ENCODE data around the gene BCO1. TPM values are rescaled to one million over a fixed set of nuclear protein-coding genes. Genes with fewer than 3 reads are reported as not detected.

Gene BCO1
- total RNA-seq, 1 experiment from 2014 or later, result not detected

GRCh38 chr16:81278526-81278925 lies 40.0 kb downstream of the BCO1 start:
- no peaks in the 10 kb centered on the region for H3K36me3 Mint-ChIP-seq (ENCODE audit: insufficient read depth, unreplicated experiment)
- no peak overlapping the region for H3K4me3 Mint-ChIP-seq (ENCODE audit: unreplicated experiment)
- no TSS peak for BruUV-seq (replicated peaks)
- no peaks in the 10 kb centered on the region for H3K27me3 Mint-ChIP-seq (ENCODE audit: insufficient read depth, unreplicated experiment)
- TF ChIP-seq CTCF (IDR thresholded peaks at IDR 0.05; ENCODE audit: unreplicated experiment), result no peak
- no peaks in the 10 kb centered on the region for H3K9me3 Mint-ChIP-seq (ENCODE audit: unreplicated experiment)
- peaks cover 10% of the 10 kb centered on the region for H3K4me1 Mint-ChIP-seq (ENCODE audit: insufficient read depth, unreplicated experiment)
- intact Hi-C loops (cut with micrococcal nuclease), result no loop called here
- H3K27ac Mint-ChIP-seq (ENCODE audit: low read depth, unreplicated experiment), result no peak overlapping the region
- ChIA-PET POLR2A (interaction anchor here (1.4 to 1.9 kb wide), 2 partner anchors 12 to 36 kb away, joined by 4 to 6 read pairs; partner anchors contain the start of gene GAN), CTCF (interaction anchor here (1.0 to 2.6 kb wide), 3 partner anchors 15 to 73 kb away, joined by 3 to 9 read pairs (median 4); no protein-coding TSS in a partner anchor)
- no peak for DNase-seq (ENCODE audit: unreplicated experiment)

GRCh38 chr16:81279392-81279791 lies 40.9 kb downstream of the BCO1 start:
- BruUV-seq (replicated peaks), result no TSS peak
- Mint-ChIP-seq H3K4me1 (ENCODE audit: insufficient read depth, unreplicated experiment) (peaks cover 10% of the 10 kb centered on the region), H3K36me3 (ENCODE audit: insufficient read depth, unreplicated experiment) (no peaks in the 10 kb centered on the region), H3K27ac (ENCODE audit: low read depth, unreplicated experiment) (no peak overlapping the region), H3K27me3 (ENCODE audit: insufficient read depth, unreplicated experiment) (no peaks in the 10 kb centered on the region), H3K9me3 (ENCODE audit: unreplicated experiment) (no peaks in the 10 kb centered on the region), H3K4me3 (ENCODE audit: unreplicated experiment) (no peak overlapping the region)
- TF ChIP-seq CTCF (IDR thresholded peaks at IDR 0.05; ENCODE audit: unreplicated experiment), result no peak
- POLR2A ChIA-PET, result interaction anchor here (0.6 to 1.9 kb wide), 2 partner anchors 35 to 78 kb away, joined by 3 to 6 read pairs; partner anchors contain the start of gene GAN
- intact Hi-C loops (cut with micrococcal nuclease), result no loop called here
- CTCF ChIA-PET, result interaction anchor here (0.6 to 1.6 kb wide), 2 partner anchors 8 to 19 kb away, joined by 3 to 4 read pairs; no protein-coding TSS in a partner anchor
- no peak for DNase-seq (ENCODE audit: unreplicated experiment)

GRCh38 chr16:81280393-81280792 lies 41.9 kb downstream of the BCO1 start:
- no peaks in the 10 kb centered on the region for H3K36me3 Mint-ChIP-seq (ENCODE audit: insufficient read depth, unreplicated experiment)
- H3K27me3 Mint-ChIP-seq (ENCODE audit: insufficient read depth, unreplicated experiment), result no peaks in the 10 kb centered on the region
- H3K4me1 Mint-ChIP-seq (ENCODE audit: insufficient read depth, unreplicated experiment), result peaks cover 7% of the 10 kb centered on the region
- no peak overlapping the region for H3K27ac Mint-ChIP-seq (ENCODE audit: low read depth, unreplicated experiment)
- no TSS peak for BruUV-seq (replicated peaks)
- DNase-seq (ENCODE audit: unreplicated experiment), result no peak
- no peak for TF ChIP-seq CTCF (IDR thresholded peaks at IDR 0.05; ENCODE audit: unreplicated experiment)
- no peaks in the 10 kb centered on the region for H3K9me3 Mint-ChIP-seq (ENCODE audit: unreplicated experiment)
- no peak overlapping the region for H3K4me3 Mint-ChIP-seq (ENCODE audit: unreplicated experiment)
- ChIA-PET CTCF (interaction anchor here (0.9 kb wide), 1 partner anchor 89 kb away, joined by 3 read pairs; no protein-coding TSS in a partner anchor), POLR2A (interaction anchor here (1.9 kb wide), 1 partner anchor 34 kb away, joined by 6 read pairs; the partner anchor contains the start of gene GAN)
- intact Hi-C loops (cut with micrococcal nuclease), result no loop called here

GRCh38 chr16:81283044-81283443 lies 44.6 kb downstream of the BCO1 start:
- no peak for TF ChIP-seq CTCF (IDR thresholded peaks at IDR 0.05; ENCODE audit: unreplicated experiment)
- intact Hi-C loops (cut with micrococcal nuclease), result no loop called here
- BruUV-seq (replicated peaks), result no TSS peak
- no peak for DNase-seq (ENCODE audit: unreplicated experiment)
- H3K36me3 Mint-ChIP-seq (ENCODE audit: insufficient read depth, unreplicated experiment), result no peaks in the 10 kb centered on the region
- peaks cover 5% of the 10 kb centered on the region for H3K4me1 Mint-ChIP-seq (ENCODE audit: insufficient read depth, unreplicated experiment)
- POLR2A ChIA-PET, result no interaction called here
- no peaks in the 10 kb centered on the region for H3K9me3 Mint-ChIP-seq (ENCODE audit: unreplicated experiment)
- H3K27ac Mint-ChIP-seq (ENCODE audit: low read depth, unreplicated experiment), result no peak overlapping the region
- CTCF ChIA-PET, result no interaction called here
- H3K27me3 Mint-ChIP-seq (ENCODE audit: insufficient read depth, unreplicated experiment), result no peaks in the 10 kb centered on the region
- no peak overlapping the region for H3K4me3 Mint-ChIP-seq (ENCODE audit: unreplicated experiment)
